ENCODE measurements around the gene UBAC1. TPM values are rescaled to one million over a fixed set of nuclear protein-coding genes. Genes with fewer than 3 reads are reported as not detected.

UBAC1 gene
- total RNA-seq, 4 donors from 2014 or later, result 218 to 263 (median 248) TPM

- Histone ChIP-seq H3K9me3 (no peaks in the 10 kb centered on the region), H3K27me3 (no peaks in the 10 kb centered on the region), H3K4me3 (no peak overlapping the region), H3K27ac (no peak overlapping the region), H3K4me1 (peaks cover 14 to 15% of the 10 kb centered on the region in 2 donors), H3K36me3 (no peaks in the 10 kb centered on the region)
- DNase-seq, result no peak
- TF ChIP-seq POLR2A (IDR thresholded peaks at IDR 0.05) (no peak), CTCF (IDR thresholded peaks at IDR 0.05 in 4 of 5, conservative IDR thresholded peaks at IDR 0.05 in 1 of 5) (no peak)
- intact Hi-C loops (cut with DNase I; ENCODE audit: low total_unique reads) (no loop called here), in situ Hi-C loops (cut with MboI; ENCODE audit: low sequenced_read_pairs in 4 of 4) (no loop called here)
- ATAC-seq, result no peak
These were observed 43.0 kb upstream of the UBAC1 start for GRCh38 chr9:136004219-136004618.

- H3K27me3 ChIP-seq, result no peaks in the 10 kb centered on the region
- in situ Hi-C loops (cut with MboI; ENCODE audit: low sequenced_read_pairs in 4 of 4), result no loop called here
- no peak for ATAC-seq
- peaks cover 14 to 15% of the 10 kb centered on the region in 2 donors for H3K4me1 ChIP-seq
- DNase-seq, result no peak
- no peak overlapping the region for H3K27ac ChIP-seq
- H3K9me3 ChIP-seq, result no peaks in the 10 kb centered on the region
- no peak overlapping the region for H3K4me3 ChIP-seq
- TF ChIP-seq POLR2A (IDR thresholded peaks at IDR 0.05) (no peak), CTCF (IDR thresholded peaks at IDR 0.05 in 4 of 5, conservative IDR thresholded peaks at IDR 0.05 in 1 of 5) (no peak)
- no peaks in the 10 kb centered on the region for H3K36me3 ChIP-seq
- intact Hi-C loops (cut with DNase I; ENCODE audit: low total_unique reads), result no loop called here
These were observed 42.4 kb upstream of the UBAC1 start for GRCh38 chr9:136003411-136004218.

- peak; percentile 36 to 51 for DNase-seq
- no peak overlapping the region for H3K27ac ChIP-seq
These were observed 41.7 kb upstream of the UBAC1 start for GRCh38 chr9:136002881-136003280.

GRCh38 chr9:136002215-136002614 is 41.0 kb upstream of the UBAC1 start:
- in situ Hi-C loops (cut with MboI; ENCODE audit: low sequenced_read_pairs in 4 of 4), result no loop called here
- Histone ChIP-seq H3K27ac (no peak overlapping the region), H3K4me3 (no peak overlapping the region), H3K27me3 (no peaks in the 10 kb centered on the region), H3K9me3 (no peaks in the 10 kb centered on the region), H3K36me3 (no peaks in the 10 kb centered on the region), H3K4me1 (peaks cover 14 to 15% of the 10 kb centered on the region in 2 donors)
- DNase-seq, result no peak
- intact Hi-C loops (cut with DNase I; ENCODE audit: low total_unique reads), result no loop called here
- ATAC-seq, result no peak
- TF ChIP-seq POLR2A (IDR thresholded peaks at IDR 0.05) (no peak), CTCF (IDR thresholded peaks at IDR 0.05 in 4 of 5, conservative IDR thresholded peaks at IDR 0.05 in 1 of 5) (no peak)

More at GRCh38 chr9:136002881-136003280, 41.7 kb upstream of the UBAC1 start:
- Histone ChIP-seq H3K9me3 (no peaks in the 10 kb centered on the region), H3K27me3 (no peaks in the 10 kb centered on the region), H3K4me3 (no peak overlapping the region), H3K36me3 (no peaks in the 10 kb centered on the region), H3K4me1 (peaks cover 14 to 15% of the 10 kb centered on the region in 2 donors)
- ATAC-seq, result peak; percentile 44 to 78
- in situ Hi-C loops (cut with MboI; ENCODE audit: low sequenced_read_pairs in 4 of 4) (no loop called here), intact Hi-C loops (cut with DNase I; ENCODE audit: low total_unique reads) (no loop called here)
- TF ChIP-seq POLR2A (IDR thresholded peaks at IDR 0.05) (no peak), CTCF (IDR thresholded peaks at IDR 0.05 in 4 of 5, conservative IDR thresholded peaks at IDR 0.05 in 1 of 5) (no peak)

Data from gastrocnemius medialis (tissue), 4 donors.